Measurements from ENCODE around the gene ALS2.
A peak's percentile ranks its signal among the peaks of the same experiment; 100 is the strongest.

ALS2 gene

GRCh38 chr2:201754717-201755415 is 25.9 kb downstream of the ALS2 start:
- no peak for DNase-seq (ENCODE audit: low spot score)

GRCh38 chr2:201751566-201751965 is 29.2 kb downstream of the ALS2 start:
- DNase-seq (ENCODE audit: low spot score): no peak

GRCh38 chr2:201746551-201746950 is 34.2 kb downstream of the ALS2 start:
- no peak for DNase-seq (ENCODE audit: low spot score)

- no peak for DNase-seq (ENCODE audit: low spot score)
Measured at GRCh38 chr2:201735486-201735885, 45.2 kb downstream of the ALS2 start.

GRCh38 chr2:201734111-201734510 is 46.6 kb downstream of the ALS2 start:
- no peak for DNase-seq (ENCODE audit: low spot score)

GRCh38 chr2:201733544-201733943 is 47.2 kb downstream of the ALS2 start:
- DNase-seq (ENCODE audit: low spot score): no peak

- peak; percentile 40 for DNase-seq (ENCODE audit: low spot score)
Measured at GRCh38 chr2:201730651-201731285, 50.0 kb downstream of the ALS2 start.

GRCh38 chr2:201715459-201715858 is 65.3 kb downstream of the ALS2 start:
- DNase-seq (ENCODE audit: low spot score): no peak

- DNase-seq (ENCODE audit: low spot score): no peak
Measured at GRCh38 chr2:201712726-201713125, 68.0 kb downstream of the ALS2 start.

- DNase-seq (ENCODE audit: low spot score): no peak
Measured at GRCh38 chr2:201709747-201710146, 71.0 kb downstream of the ALS2 start.

GRCh38 chr2:201709049-201709448 is 71.7 kb downstream of the ALS2 start:
- DNase-seq (ENCODE audit: low spot score): no peak

GRCh38 chr2:201707753-201708152 is 73.0 kb downstream of the ALS2 start:
- no peak for DNase-seq (ENCODE audit: low spot score)

- no peak for DNase-seq (ENCODE audit: low spot score)
Measured at GRCh38 chr2:201707142-201707541, 73.6 kb downstream of the ALS2 start.

- no peak for DNase-seq (ENCODE audit: low spot score)
Measured at GRCh38 chr2:201704536-201704935, 76.2 kb downstream of the ALS2 start.

GRCh38 chr2:201701646-201702045 is 79.1 kb downstream of the ALS2 start:
- DNase-seq (ENCODE audit: low spot score): no peak

- DNase-seq (ENCODE audit: low spot score): no peak
Measured at GRCh38 chr2:201699416-201699815, 81.3 kb downstream of the ALS2 start.

GRCh38 chr2:201698588-201699226 is 82.0 kb downstream of the ALS2 start, which contains the start of gene MPP4:
MPP4 (minus strand) TSS chr2:201698644; CDS start chr2:201693954, 4,690 bp downstream.
- DNase-seq (ENCODE audit: low spot score): peak; percentile 4

GRCh38 chr2:201697899-201698298 is 82.8 kb downstream of the ALS2 start:
- DNase-seq (ENCODE audit: low spot score): no peak

- DNase-seq (ENCODE audit: low spot score): peak; percentile 8
Measured at GRCh38 chr2:201696151-201696659, 84.5 kb downstream of the ALS2 start.

GRCh38 chr2:201685156-201685555 is 95.6 kb downstream of the ALS2 start:
- no peak for DNase-seq (ENCODE audit: low spot score)

- DNase-seq (ENCODE audit: low spot score): no peak
Measured at GRCh38 chr2:201680743-201681142, 100.0 kb downstream of the ALS2 start.

- DNase-seq (ENCODE audit: low spot score): no peak
Measured at GRCh38 chr2:201678401-201678800, 102.3 kb downstream of the ALS2 start.

GRCh38 chr2:201675454-201675853 is 105.3 kb downstream of the ALS2 start:
- DNase-seq (ENCODE audit: low spot score): no peak
